Activated CD4-positive, alpha-beta T cell treated with anti-CD3 and anti-CD28 coated beads, Interleukin-2, amount 10 ng/mL, durations not matched to agents 24 days and 14 days (primary cell): ENCODE results near the gene SNX18. TPM values are rescaled to one million over a fixed set of nuclear protein-coding genes. Genes with fewer than 3 reads are reported as not detected.
A peak's percentile ranks its signal among the peaks of the same experiment; 100 is the strongest.
"Not testable (repeated sequence)": the region's sequence is repeated elsewhere in the genome, so short reads cannot be mapped to it uniquely, and the experiment has no call there.

Experiments used
- DNase-seq: peaks from one replicate; pipeline ENCODE4 v3.0.0; 2022
- H3K27ac Mint-ChIP-seq: one replicate; pipeline ENCODE4 v1.8.0; 2022; ENCODE audit warnings: mild to moderate bottlenecking, mixed read lengths
- H3K27me3 Mint-ChIP-seq: one replicate; pipeline ENCODE4 v1.8.0; 2022; ENCODE audit warnings: mixed read lengths
- H3K36me3 Mint-ChIP-seq: one replicate; pipeline ENCODE4 v1.8.0; 2022; ENCODE audit warnings: low read depth, mild to moderate bottlenecking, mixed read lengths
- H3K4me1 Mint-ChIP-seq: one replicate; pipeline ENCODE4 v1.8.0; 2021; ENCODE audit warnings: mixed read lengths
- H3K4me3 Mint-ChIP-seq: one replicate; pipeline ENCODE4 v1.8.0; 2022; ENCODE audit warnings: mild to moderate bottlenecking, moderate library complexity, mixed read lengths
- H3K9me3 Mint-ChIP-seq: one replicate; pipeline ENCODE4 v1.8.0; 2021; ENCODE audit warnings: mixed read lengths
- intact Hi-C: fragments of 100-400 bp; cut with micrococcal nuclease; formaldehyde crosslinking; loops from one replicate; pipeline ENCODE4 v1.15.1; 2023
- total RNA-seq: library from RNA; stranded (reverse); gene quantifications from 2 replicates; pipeline ENCODE4 v1.2.3, GENCODE V29; 2022

Gene SNX18
- 12.9 and 13.1 TPM in 2 replicates for total RNA-seq

- no peaks in the 10 kb centered on the region for H3K9me3 Mint-ChIP-seq
- H3K4me1 Mint-ChIP-seq = peaks cover 40% of the 10 kb centered on the region
- H3K36me3 Mint-ChIP-seq = peaks cover 18% of the 10 kb centered on the region
- peak; percentile 98 for DNase-seq
- peaks cover 27% of the 10 kb centered on the region for H3K27me3 Mint-ChIP-seq
- intact Hi-C loops = loop anchor here (1.0 to 10.0 kb wide), 14 partner anchors 95 to 715 kb away; partner anchors contain the start of genes ARL15 and CCNO
- H3K27ac Mint-ChIP-seq = peak within 1 kb of the TSS; percentile 76
- peak within 1 kb of the TSS; percentile 87 for H3K4me3 Mint-ChIP-seq
These were observed at the start of gene SNX18 for GRCh38 chr5:54517512-54518145. Gene SNX18 (plus strand): TSS chr5:54517759. CDS start chr5:54517953, 194 bp downstream.

- Mint-ChIP-seq H3K27me3 (peaks cover 13% of the 10 kb centered on the region), H3K36me3 (no peaks in the 10 kb centered on the region), H3K27ac (no peak overlapping the region), H3K9me3 (peaks cover 3% of the 10 kb centered on the region), H3K4me3 (peak overlapping the region; percentile 35), H3K4me1 (peaks cover 7% of the 10 kb centered on the region)
- intact Hi-C loops = no loop called here
- DNase-seq = no peak
These were observed 47.9 kb upstream of the SNX18 start for GRCh38 chr5:54469622-54470021.

- intact Hi-C loops = no loop called here
These were observed 47.4 kb upstream of the SNX18 start for GRCh38 chr5:54470128-54470527.

GRCh38 chr5:54470677-54471076, 46.9 kb upstream of the SNX18 start:
- Mint-ChIP-seq H3K4me1 (peaks cover 7% of the 10 kb centered on the region), H3K27ac (no peak overlapping the region), H3K27me3 (peaks cover 13% of the 10 kb centered on the region), H3K9me3 (peaks cover 3% of the 10 kb centered on the region), H3K4me3 (no peak overlapping the region), H3K36me3 (no peaks in the 10 kb centered on the region)
- intact Hi-C loops = no loop called here
- no peak for DNase-seq

More at GRCh38 chr5:54470128-54470527, 47.4 kb upstream of the SNX18 start:
- no peaks in the 10 kb centered on the region for H3K36me3 Mint-ChIP-seq
- peaks cover 7% of the 10 kb centered on the region for H3K4me1 Mint-ChIP-seq
- peaks cover 3% of the 10 kb centered on the region for H3K9me3 Mint-ChIP-seq
- peak overlapping the region; percentile 35 for H3K4me3 Mint-ChIP-seq
- peaks cover 13% of the 10 kb centered on the region for H3K27me3 Mint-ChIP-seq
- no peak for DNase-seq
- H3K27ac Mint-ChIP-seq = no peak overlapping the region

GRCh38 chr5:54471398-54471797, 46.2 kb upstream of the SNX18 start:
- intact Hi-C loops = no loop called here
- DNase-seq = no peak
- Mint-ChIP-seq H3K27me3 (peaks cover 13% of the 10 kb centered on the region), H3K4me1 (peaks cover 7% of the 10 kb centered on the region), H3K4me3 (no peak overlapping the region), H3K36me3 (no peaks in the 10 kb centered on the region), H3K27ac (no peak overlapping the region), H3K9me3 (peaks cover 8% of the 10 kb centered on the region)

- Mint-ChIP-seq H3K36me3 (no peaks in the 10 kb centered on the region), H3K9me3 (peaks cover 11% of the 10 kb centered on the region), H3K4me3 (no peak overlapping the region), H3K27me3 (peaks cover 12% of the 10 kb centered on the region), H3K4me1 (no peaks in the 10 kb centered on the region), H3K27ac (no peak overlapping the region)
- no peak for DNase-seq
- intact Hi-C loops = no loop called here
These were observed 40.9 kb upstream of the SNX18 start for GRCh38 chr5:54476682-54477081.

- H3K9me3 Mint-ChIP-seq = peaks cover 11% of the 10 kb centered on the region
- no peak for DNase-seq
- no peak overlapping the region for H3K27ac Mint-ChIP-seq
- intact Hi-C loops = no loop called here
- no peak overlapping the region for H3K4me3 Mint-ChIP-seq
- H3K27me3 Mint-ChIP-seq = peaks cover 5% of the 10 kb centered on the region
- no peaks in the 10 kb centered on the region for H3K4me1 Mint-ChIP-seq
- no peaks in the 10 kb centered on the region for H3K36me3 Mint-ChIP-seq
These were observed 39.5 kb upstream of the SNX18 start for GRCh38 chr5:54477941-54478478.

- Mint-ChIP-seq H3K9me3 (peaks cover 8% of the 10 kb centered on the region), H3K4me1 (no peaks in the 10 kb centered on the region), H3K4me3 (no peak overlapping the region), H3K27me3 (peaks cover 12% of the 10 kb centered on the region), H3K27ac (no peak overlapping the region), H3K36me3 (no peaks in the 10 kb centered on the region)
- no peak for DNase-seq
- intact Hi-C loops = no loop called here
These were observed 37.3 kb upstream of the SNX18 start for GRCh38 chr5:54480296-54480695.

- intact Hi-C loops = no loop called here
- Mint-ChIP-seq H3K4me3 (no peak overlapping the region), H3K27me3 (peaks cover 18% of the 10 kb centered on the region), H3K27ac (no peak overlapping the region), H3K36me3 (no peaks in the 10 kb centered on the region), H3K4me1 (no peaks in the 10 kb centered on the region), H3K9me3 (no peaks in the 10 kb centered on the region)
- DNase-seq = no peak
These were observed 33.2 kb upstream of the SNX18 start for GRCh38 chr5:54484219-54484894.

GRCh38 chr5:54485659-54486058, 31.9 kb upstream of the SNX18 start:
- H3K36me3 Mint-ChIP-seq, H3K9me3 Mint-ChIP-seq, DNase-seq, H3K4me3 Mint-ChIP-seq, H3K4me1 Mint-ChIP-seq, intact Hi-C loops, H3K27ac Mint-ChIP-seq: not testable (repeated sequence)
- peaks cover 15% of the 10 kb centered on the region for H3K27me3 Mint-ChIP-seq

- intact Hi-C loops = loop anchor here (1.0 kb wide), 1 partner anchor 246 kb away; no protein-coding TSS in a partner anchor
- H3K27me3 Mint-ChIP-seq = peaks cover 18% of the 10 kb centered on the region
- DNase-seq, H3K36me3 Mint-ChIP-seq, H3K4me3 Mint-ChIP-seq, H3K4me1 Mint-ChIP-seq, H3K9me3 Mint-ChIP-seq, H3K27ac Mint-ChIP-seq: not testable (repeated sequence)
These were observed 27.9 kb upstream of the SNX18 start for GRCh38 chr5:54489648-54489979.

GRCh38 chr5:54491326-54491725, 26.2 kb upstream of the SNX18 start:
- DNase-seq = no peak
- Mint-ChIP-seq H3K36me3 (no peaks in the 10 kb centered on the region), H3K4me3 (no peak overlapping the region), H3K4me1 (no peaks in the 10 kb centered on the region), H3K27ac (no peak overlapping the region), H3K9me3 (no peaks in the 10 kb centered on the region), H3K27me3 (peaks cover 12% of the 10 kb centered on the region)
- intact Hi-C loops = no loop called here

- intact Hi-C loops = no loop called here
- DNase-seq = no peak
- H3K36me3 Mint-ChIP-seq = no peaks in the 10 kb centered on the region
These were observed 25.4 kb upstream of the SNX18 start for GRCh38 chr5:54492178-54492577.

GRCh38 chr5:54495027-54495426, 22.5 kb upstream of the SNX18 start:
- DNase-seq = no peak
- H3K36me3 Mint-ChIP-seq = no peaks in the 10 kb centered on the region
- no peak overlapping the region for H3K4me3 Mint-ChIP-seq
- H3K27ac Mint-ChIP-seq = no peak overlapping the region
- intact Hi-C loops = no loop called here
- peaks cover 14% of the 10 kb centered on the region for H3K27me3 Mint-ChIP-seq
- H3K4me1 Mint-ChIP-seq = no peaks in the 10 kb centered on the region
- H3K9me3 Mint-ChIP-seq = peaks cover 6% of the 10 kb centered on the region

More at GRCh38 chr5:54492178-54492577, 25.4 kb upstream of the SNX18 start:
- Mint-ChIP-seq H3K4me1 (no peaks in the 10 kb centered on the region), H3K27ac (no peak overlapping the region), H3K4me3 (no peak overlapping the region), H3K27me3 (peaks cover 14% of the 10 kb centered on the region), H3K9me3 (no peaks in the 10 kb centered on the region)
